Stimulated activated CD8-positive, alpha-beta memory T cell treated with anti-CD3 and anti-CD28 coated beads, Interleukin-7, amount 100 ng/mL, for 24 hours (primary cell): ENCODE measurements around the gene MPND.

Source experiments
- DNase-seq: peaks from one replicate; pipeline ENCODE4 v3.0.0-alpha.2; 2020; ENCODE audit warnings: low read depth

The MPND gene

GRCh38 chr19:4366666-4367335, 23.4 kb downstream of the MPND start:
- DNase-seq: no peak

- no peak for DNase-seq
Measured at GRCh38 chr19:4367336-4367723, 24.0 kb downstream of the MPND start.

- DNase-seq: no peak
Measured at GRCh38 chr19:4367781-4368127, 24.4 kb downstream of the MPND start.

- no peak for DNase-seq
Measured at GRCh38 chr19:4368128-4368820, 24.9 kb downstream of the MPND start.

- DNase-seq: peak; percentile 32
Measured at GRCh38 chr19:4369109-4369887, 25.9 kb downstream of the MPND start.

- peak; percentile 48 for DNase-seq
Measured at GRCh38 chr19:4369888-4370260, 26.5 kb downstream of the MPND start.

GRCh38 chr19:4370418-4371041, 27.2 kb downstream of the MPND start:
- no peak for DNase-seq

GRCh38 chr19:4371247-4372164, 28.1 kb downstream of the MPND start:
- DNase-seq: no peak

GRCh38 chr19:4372165-4373012, 29.0 kb downstream of the MPND start:
- DNase-seq: no peak

GRCh38 chr19:4373013-4373367, 29.6 kb downstream of the MPND start:
- DNase-seq: no peak

GRCh38 chr19:4373601-4374497, 30.5 kb downstream of the MPND start:
- no peak for DNase-seq

GRCh38 chr19:4374498-4375163, 31.3 kb downstream of the MPND start:
- no peak for DNase-seq

GRCh38 chr19:4375164-4376027, 32.0 kb downstream of the MPND start:
- no peak for DNase-seq

GRCh38 chr19:4376028-4376670, 32.8 kb downstream of the MPND start:
- DNase-seq: no peak

GRCh38 chr19:4376671-4376990, 33.3 kb downstream of the MPND start:
- no peak for DNase-seq

GRCh38 chr19:4376991-4377781, 33.8 kb downstream of the MPND start:
- no peak for DNase-seq

GRCh38 chr19:4378886-4379285, 35.5 kb downstream of the MPND start:
- no peak for DNase-seq
